Mesothelial cell of epicardium (in vitro differentiated cells): ENCODE data around the gene ZFYVE28. TPM values are rescaled to one million over a fixed set of nuclear protein-coding genes. Genes with fewer than 3 reads are reported as not detected.

Experiments used
- DNase-seq, 2 experiments: peaks; one replicate each; pipeline ENCODE4 v3.0.0; 2021; ENCODE audit warnings: low spot score in 2 of 2; ENCODE audit not compliant: unreplicated experiment in 2 of 2
- H3K27ac Mint-ChIP-seq: 2 replicates; pipeline ENCODE4 v1.8.0; 2021; ENCODE audit warnings: mixed read lengths
- H3K27me3 Mint-ChIP-seq: 2 replicates; pipeline ENCODE4 v1.8.0; 2021; ENCODE audit warnings: low read depth, mixed read lengths
- H3K36me3 Mint-ChIP-seq: 2 replicates; pipeline ENCODE4 v1.8.0; 2021; ENCODE audit warnings: mixed read lengths
- H3K4me1 Mint-ChIP-seq: 2 replicates; pipeline ENCODE4 v1.8.0; 2021; ENCODE audit warnings: mixed read lengths
- H3K4me3 Mint-ChIP-seq: 2 replicates; pipeline ENCODE4 v1.8.0; 2021; ENCODE audit warnings: mild to moderate bottlenecking, moderate library complexity, mixed read lengths
- H3K9me3 Mint-ChIP-seq: 2 replicates; pipeline ENCODE4 v1.8.0; 2021; ENCODE audit warnings: mixed read lengths
- total RNA-seq: library from RNA; stranded (reverse); gene quantifications from 3 replicates; pipeline ENCODE4 v1.2.1, GENCODE V29; 2021
- TF ChIP-seq, protein P1 (sequence below): fragments of 200-600 bp; sonication (generic); IDR thresholded peaks from one replicate; pipeline ENCODE4 v1.5.0; 2021; ENCODE audit warnings: antibody characterized with exemption; ENCODE audit not compliant: unreplicated experiment

The ZFYVE28 gene
- total RNA-seq, 1 donor from 2014 or later: 0.51 TPM

DNA sequence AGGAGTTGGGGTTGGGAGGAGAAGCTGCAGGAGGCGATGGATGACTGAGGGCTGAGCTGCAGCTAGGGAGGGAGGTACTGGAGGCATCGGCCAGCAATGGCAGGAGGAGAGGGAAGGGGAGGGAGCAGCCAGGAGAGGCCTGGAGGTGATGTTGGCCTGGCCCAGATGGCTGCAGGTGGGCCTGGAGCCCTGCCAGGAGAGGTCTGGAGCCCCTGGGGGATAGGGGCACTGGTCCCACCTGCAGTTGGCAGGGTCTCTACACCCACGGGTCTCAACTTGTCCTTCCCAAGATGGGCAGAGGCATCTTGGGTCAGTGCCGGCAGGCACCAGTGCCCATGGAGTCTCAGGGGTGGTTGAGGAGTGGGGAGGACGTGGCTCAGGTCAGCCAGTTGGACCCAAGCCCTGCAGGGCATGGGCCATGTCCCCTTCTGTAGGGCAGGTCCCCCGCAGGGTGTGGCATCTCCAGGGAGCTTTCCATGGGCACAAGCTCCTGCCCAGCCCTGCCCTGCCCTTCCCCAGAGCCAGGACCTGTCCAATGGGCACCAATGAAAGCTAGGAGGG is 153.9 kb downstream of the ZFYVE28 start:
- Mint-ChIP-seq H3K36me3 (no peaks in the 10 kb centered on the region), H3K4me1 (peaks cover 11% of the 10 kb centered on the region), H3K27ac (no peak overlapping the region), H3K4me3 (no peak overlapping the region), H3K9me3 (no peaks in the 10 kb centered on the region), H3K27me3 (no peaks in the 10 kb centered on the region)
- no peak for DNase-seq
- TF ChIP-seq, protein P1, sequence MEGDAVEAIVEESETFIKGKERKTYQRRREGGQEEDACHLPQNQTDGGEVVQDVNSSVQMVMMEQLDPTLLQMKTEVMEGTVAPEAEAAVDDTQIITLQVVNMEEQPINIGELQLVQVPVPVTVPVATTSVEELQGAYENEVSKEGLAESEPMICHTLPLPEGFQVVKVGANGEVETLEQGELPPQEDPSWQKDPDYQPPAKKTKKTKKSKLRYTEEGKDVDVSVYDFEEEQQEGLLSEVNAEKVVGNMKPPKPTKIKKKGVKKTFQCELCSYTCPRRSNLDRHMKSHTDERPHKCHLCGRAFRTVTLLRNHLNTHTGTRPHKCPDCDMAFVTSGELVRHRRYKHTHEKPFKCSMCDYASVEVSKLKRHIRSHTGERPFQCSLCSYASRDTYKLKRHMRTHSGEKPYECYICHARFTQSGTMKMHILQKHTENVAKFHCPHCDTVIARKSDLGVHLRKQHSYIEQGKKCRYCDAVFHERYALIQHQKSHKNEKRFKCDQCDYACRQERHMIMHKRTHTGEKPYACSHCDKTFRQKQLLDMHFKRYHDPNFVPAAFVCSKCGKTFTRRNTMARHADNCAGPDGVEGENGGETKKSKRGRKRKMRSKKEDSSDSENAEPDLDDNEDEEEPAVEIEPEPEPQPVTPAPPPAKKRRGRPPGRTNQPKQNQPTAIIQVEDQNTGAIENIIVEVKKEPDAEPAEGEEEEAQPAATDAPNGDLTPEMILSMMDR: no peak

DNA sequence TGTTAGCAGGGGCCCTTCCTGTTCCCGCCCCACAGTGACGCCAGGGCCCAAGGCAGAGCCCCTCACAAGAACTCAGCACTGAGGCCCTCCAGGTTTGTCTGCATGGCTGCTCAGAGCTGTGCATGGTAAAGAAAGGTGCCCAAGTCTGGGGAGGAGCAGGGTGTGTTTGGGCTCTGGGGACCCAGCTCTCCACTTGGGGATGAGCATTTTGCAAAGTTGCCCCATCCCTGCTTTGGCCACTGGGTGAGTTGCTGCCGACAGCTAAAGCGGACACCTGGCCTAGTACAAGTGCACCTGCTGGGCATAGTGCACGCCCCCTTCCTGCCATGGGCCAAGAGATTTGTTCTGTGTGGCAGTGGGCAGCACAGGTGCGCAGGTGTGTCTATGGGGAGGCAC is 154.5 kb downstream of the ZFYVE28 start:
- TF ChIP-seq, protein P1: no peak
- Mint-ChIP-seq H3K4me1 (peaks cover 9% of the 10 kb centered on the region), H3K9me3 (no peaks in the 10 kb centered on the region), H3K36me3 (no peaks in the 10 kb centered on the region), H3K4me3 (peak overlapping the region; percentile 67), H3K27me3 (no peaks in the 10 kb centered on the region), H3K27ac (no peak overlapping the region)
- no peak for DNase-seq

DNA sequence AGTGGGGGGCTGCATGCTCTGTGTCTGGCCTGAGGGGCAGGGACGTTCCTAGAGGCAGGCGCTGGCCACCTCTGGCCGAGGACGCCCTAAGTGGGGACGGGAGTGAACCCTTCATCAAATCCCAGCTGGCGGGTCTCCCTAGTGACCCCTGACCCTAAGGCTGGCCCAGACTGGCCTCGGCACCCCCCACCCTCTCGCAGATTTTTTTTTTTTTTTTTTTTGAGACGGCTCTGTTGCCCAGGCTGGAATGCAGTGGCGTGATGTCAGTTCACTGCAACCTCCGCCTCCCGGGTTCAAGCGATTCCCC is 155.5 kb downstream of the ZFYVE28 start:
- peak overlapping the region; percentile 53 for H3K27ac Mint-ChIP-seq
- H3K27me3 Mint-ChIP-seq: no peaks in the 10 kb centered on the region
- no peak for DNase-seq
- H3K4me1 Mint-ChIP-seq: peaks cover 7% of the 10 kb centered on the region
- H3K4me3 Mint-ChIP-seq: peak overlapping the region; percentile 67
- TF ChIP-seq, protein P1: no peak
- H3K9me3 Mint-ChIP-seq: no peaks in the 10 kb centered on the region
- no peaks in the 10 kb centered on the region for H3K36me3 Mint-ChIP-seq

DNA sequence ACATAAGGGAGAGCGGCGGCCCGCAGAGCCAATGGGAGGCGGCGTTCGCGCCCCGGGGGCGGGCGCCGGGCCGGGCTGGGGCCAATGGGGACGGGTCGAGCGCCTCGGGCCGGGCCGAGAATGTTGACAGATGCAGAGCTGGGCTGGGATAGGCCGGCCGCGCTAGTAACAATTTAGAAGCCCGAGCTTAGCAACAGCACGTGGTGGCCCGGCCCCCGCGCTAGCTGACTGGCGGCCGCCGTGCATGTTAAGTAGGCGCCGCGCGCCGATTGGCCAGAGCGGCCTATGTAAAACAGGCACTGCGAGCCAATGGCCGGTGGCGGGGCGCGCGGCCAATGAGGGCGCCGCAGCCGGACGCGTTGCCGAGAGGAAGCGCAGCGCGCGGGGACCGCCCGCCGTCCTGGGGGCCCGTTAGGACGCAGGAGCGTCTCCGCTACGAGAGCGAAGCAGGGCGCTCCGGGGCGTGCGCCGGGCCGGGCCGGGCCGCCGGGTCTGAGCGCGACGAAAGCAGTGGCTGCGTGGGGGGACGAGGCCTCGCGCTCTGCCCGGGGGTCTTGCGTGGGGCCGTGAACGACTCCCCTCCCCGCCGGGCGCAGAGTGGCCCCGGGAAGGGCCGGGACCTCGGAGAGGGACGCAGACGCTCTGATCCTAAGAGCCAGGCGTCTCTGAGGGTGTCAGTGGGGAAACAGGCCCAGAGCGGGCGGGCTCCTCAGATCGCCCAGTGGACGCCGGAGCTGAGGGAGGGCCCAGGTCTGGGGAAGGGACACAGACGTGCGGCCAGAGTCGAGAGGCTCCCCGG is 156.1 kb downstream of the ZFYVE28 start:
- H3K9me3 Mint-ChIP-seq: no peaks in the 10 kb centered on the region
- H3K4me3 Mint-ChIP-seq: peak overlapping the region; percentile 67
- TF ChIP-seq, protein P1: no peak
- peak overlapping the region; percentile 53 for H3K27ac Mint-ChIP-seq
- no peaks in the 10 kb centered on the region for H3K36me3 Mint-ChIP-seq
- H3K4me1 Mint-ChIP-seq: peaks cover 7% of the 10 kb centered on the region
- peak; percentile 97 to 98 for DNase-seq
- no peaks in the 10 kb centered on the region for H3K27me3 Mint-ChIP-seq

DNA sequence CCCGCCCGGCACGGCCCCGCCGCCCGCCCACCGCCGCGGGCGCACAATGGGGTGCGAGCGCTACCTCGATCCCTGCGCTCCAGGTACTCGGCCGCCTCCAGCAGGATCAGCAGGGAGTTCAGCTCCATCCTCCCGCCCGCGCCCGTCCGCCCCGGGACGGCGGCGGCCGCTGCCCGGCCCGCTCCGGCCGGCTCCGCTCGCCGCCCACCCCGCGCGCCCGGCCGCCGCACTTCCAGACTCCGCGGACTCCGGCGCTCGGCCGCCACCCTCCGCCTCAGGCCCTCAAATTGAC is 156.6 kb downstream of the ZFYVE28 start, which contains the start of gene MXD4:
Gene MXD4 (minus strand): TSS at position 257 of the 292 bp plus-strand sequence. CDS start 129 bp downstream, at position 128.
- Mint-ChIP-seq H3K4me3 (peak within 1 kb of the TSS; percentile 72), H3K27me3 (no peaks in the 10 kb centered on the region), H3K27ac (peak within 1 kb of the TSS; percentile 53), H3K4me1 (peaks cover 11% of the 10 kb centered on the region), H3K36me3 (no peaks in the 10 kb centered on the region), H3K9me3 (no peaks in the 10 kb centered on the region)
- no peak for DNase-seq
- TF ChIP-seq, protein P1: no peak
